Stimulated activated CD8-positive, alpha-beta memory T cell treated with anti-CD3 and anti-CD28 coated beads, Interleukin-12 subunit alpha, Interleukin-12 subunit beta, amount 100 ng/mL, for 4 hours (primary cell): ENCODE measurements around the gene MEP1A.
A peak's percentile ranks its signal among the peaks of the same experiment; 100 is the strongest.
"Not testable (repeated sequence)": the region's sequence is repeated elsewhere in the genome, so short reads cannot be mapped to it uniquely, and the experiment has no call there.

Experiments used
- DNase-seq: peaks from one replicate; pipeline ENCODE4 v3.0.0-alpha.2; 2020; ENCODE audit warnings: low read depth

Gene MEP1A

GRCh38 chr6:46834257-46834916, 41.2 kb downstream of the MEP1A start:
- DNase-seq = not testable (repeated sequence)

GRCh38 chr6:46834991-46835390, 41.8 kb downstream of the MEP1A start:
- not testable (repeated sequence) for DNase-seq

- no peak for DNase-seq
These were observed 44.8 kb downstream of the MEP1A start for GRCh38 chr6:46838033-46838432.

GRCh38 chr6:46842252-46842846, 49.2 kb downstream of the MEP1A start:
- not testable (repeated sequence) for DNase-seq

GRCh38 chr6:46845126-46845525, 51.9 kb downstream of the MEP1A start:
- no peak for DNase-seq

GRCh38 chr6:46848684-46849360, 55.6 kb downstream of the MEP1A start:
- peak; percentile 10 for DNase-seq

- DNase-seq = no peak
These were observed 56.1 kb downstream of the MEP1A start for GRCh38 chr6:46849361-46849690.

- no peak for DNase-seq
These were observed 57.6 kb downstream of the MEP1A start for GRCh38 chr6:46850792-46851191.

- not testable (repeated sequence) for DNase-seq
These were observed 58.4 kb downstream of the MEP1A start for GRCh38 chr6:46851576-46851975.

GRCh38 chr6:46855966-46856365, 62.8 kb downstream of the MEP1A start:
- not testable (repeated sequence) for DNase-seq

GRCh38 chr6:46862381-46862780, 69.2 kb downstream of the MEP1A start:
- no peak for DNase-seq

GRCh38 chr6:46863791-46864190, 70.6 kb downstream of the MEP1A start:
- no peak for DNase-seq

- no peak for DNase-seq
These were observed 72.0 kb downstream of the MEP1A start for GRCh38 chr6:46865221-46865620.

- no peak for DNase-seq
These were observed 74.2 kb downstream of the MEP1A start for GRCh38 chr6:46867411-46867810.

GRCh38 chr6:46876126-46876525, 82.9 kb downstream of the MEP1A start:
- no peak for DNase-seq

- DNase-seq = no peak
These were observed 85.8 kb downstream of the MEP1A start for GRCh38 chr6:46879003-46879402.

- no peak for DNase-seq
These were observed 89.5 kb downstream of the MEP1A start for GRCh38 chr6:46882645-46883044.

- DNase-seq = no peak
These were observed 94.8 kb downstream of the MEP1A start for GRCh38 chr6:46888031-46888430.

GRCh38 chr6:46888578-46888977, 95.4 kb downstream of the MEP1A start:
- no peak for DNase-seq
